AG20443 (cell line): Measurements from ENCODE around the gene ERICH6B.

Experiments
- DNase-seq: peaks from one replicate; pipeline ENCODE4 v3.0.0; 2012; ENCODE audit warnings: low spot score, mixed read lengths

ERICH6B gene

DNA sequence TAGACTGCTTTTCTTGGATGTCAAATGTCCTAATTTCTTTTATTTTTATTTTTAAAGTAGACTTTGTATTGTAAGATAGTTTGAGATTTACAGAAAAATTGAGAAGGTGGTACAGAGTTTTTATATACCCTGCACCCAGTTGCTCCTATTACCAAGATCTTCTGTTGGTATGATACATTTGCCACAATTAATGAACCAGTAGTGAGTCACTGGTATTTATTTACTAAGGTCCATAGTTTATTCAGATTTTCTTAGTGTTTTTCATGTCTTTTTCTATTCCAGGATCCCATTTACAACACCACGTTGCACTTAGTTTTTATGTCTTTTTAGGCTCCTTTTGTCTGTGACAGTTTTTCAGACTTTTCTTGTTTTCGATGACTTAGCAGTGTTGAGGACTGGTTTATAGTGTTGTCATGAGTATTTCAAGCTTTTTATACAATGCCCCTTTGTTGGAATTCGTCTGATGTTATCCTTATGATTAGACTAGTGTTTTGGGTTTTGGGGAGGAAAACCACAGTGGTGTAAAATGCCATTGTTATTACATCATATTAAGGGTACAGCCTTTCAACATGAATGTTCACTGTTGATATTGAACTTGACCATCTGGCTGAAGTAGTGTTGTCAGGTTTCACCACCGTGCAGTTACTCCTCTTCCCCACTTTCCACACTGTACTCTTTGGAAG lies 114.9 kb downstream of the ERICH6B start:
- DNase-seq = peak; percentile 48

DNA sequence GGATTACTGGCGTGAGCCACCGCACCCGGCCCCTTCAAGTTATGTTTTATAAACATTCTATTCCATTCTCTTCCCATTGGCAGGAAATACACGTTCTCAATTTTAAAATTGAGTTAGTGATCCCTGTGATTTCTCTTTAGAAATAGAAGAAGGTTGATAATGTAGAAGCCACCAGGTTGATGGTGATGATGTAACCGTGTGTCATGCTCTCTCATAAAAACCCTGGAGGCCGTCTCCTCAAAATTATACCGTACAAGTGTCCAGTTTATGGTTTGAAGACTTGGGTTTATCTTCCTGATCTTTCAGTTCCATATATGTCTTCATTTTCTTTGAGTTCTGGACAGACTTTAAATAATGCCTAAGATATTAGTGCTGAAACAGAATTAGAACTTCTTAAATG lies 118.6 kb downstream of the ERICH6B start:
- no peak for DNase-seq

DNA sequence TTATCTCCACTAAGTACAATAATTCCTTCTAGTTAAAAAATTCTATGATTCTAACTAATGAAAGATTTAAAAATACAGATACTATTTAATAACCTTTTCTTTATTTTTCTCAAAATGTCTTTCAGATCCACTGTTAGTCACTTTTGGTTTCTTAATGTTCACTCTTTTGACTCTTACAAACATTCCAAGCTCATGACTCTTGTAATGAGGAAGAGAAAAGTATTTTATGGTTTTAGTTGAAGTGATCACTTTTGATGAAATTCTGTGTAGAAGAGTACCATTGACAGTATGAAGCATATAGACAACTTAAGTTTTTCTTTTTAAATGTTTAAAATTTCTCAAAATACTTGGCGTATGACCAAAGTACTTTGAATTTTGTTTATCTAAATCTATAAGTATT lies 123.0 kb downstream of the ERICH6B start:
- no peak for DNase-seq
